DND-41 (cell line): Measurements from ENCODE around the gene IFRD1.

Experiments used
- ATAC-seq: fragments of 200-7000 bp; cut with Tn5 transposase; 3 replicates; pipeline ENCODE4 v1.9.1; 2021; ENCODE audit warnings: low read depth; ENCODE audit not compliant: insufficient read depth
- DNase-seq: peaks from one replicate; pipeline ENCODE4 v3.0.0-alpha.2; 2020
- H2AFZ ChIP-seq: 2 replicates; pipeline ENCODE4 v1.6.0; 2012; ENCODE audit warnings: low read depth, low read length
- H3K27ac ChIP-seq: 2 replicates; pipeline ENCODE4 v1.5.1; 2012; ENCODE audit warnings: low read length, inconsistent platforms
- H3K27me3 ChIP-seq: fragments of 200-600 bp; sonication (generic); 2 replicates; pipeline ENCODE4 v1.6.0; 2012; ENCODE audit warnings: low read length, mild to moderate bottlenecking, inconsistent platforms; ENCODE audit not compliant: insufficient read depth, poor library complexity
- H3K36me3 ChIP-seq: 2 replicates; pipeline ENCODE4 v1.5.1; 2012; ENCODE audit warnings: low read length, inconsistent platforms; ENCODE audit not compliant: insufficient read depth
- H3K4me1 ChIP-seq: 2 replicates; pipeline ENCODE4 v1.5.1; 2012; ENCODE audit warnings: mild to moderate bottlenecking, low read length; ENCODE audit not compliant: insufficient read depth
- H3K4me2 ChIP-seq: 2 replicates; pipeline ENCODE4 v1.6.0; 2012; ENCODE audit warnings: mild to moderate bottlenecking, moderate library complexity, low read length, inconsistent platforms; ENCODE audit not compliant: insufficient read depth
- H3K4me3 ChIP-seq, 2 experiments: fragments of 200-600 bp in 1 of 2; shearing (Covaris generic) in 1 of 2; 2 replicates each; pipeline ENCODE4 v1.5.1; 2012 to 2016; ENCODE audit warnings: inconsistent platforms in 2 of 2, low read length in 2 of 2, mild to moderate bottlenecking in 2 of 2, low read depth in 1 of 2, moderate library complexity in 1 of 2
- H3K79me2 ChIP-seq: 2 replicates; pipeline ENCODE4 v1.6.0; 2012; ENCODE audit warnings: low read length, inconsistent platforms; ENCODE audit not compliant: insufficient read depth
- H3K9ac ChIP-seq: 2 replicates; pipeline ENCODE4 v1.6.0; 2012; ENCODE audit warnings: low read depth, mild to moderate bottlenecking, inconsistent platforms, low read length, moderate library complexity
- H3K9me3 ChIP-seq: 2 replicates; pipeline ENCODE4 v1.5.1; 2012; ENCODE audit warnings: low read length, moderate library complexity, mild to moderate bottlenecking, inconsistent platforms; ENCODE audit not compliant: insufficient read depth, severe bottlenecking
- H4K20me1 ChIP-seq: 2 replicates; pipeline ENCODE4 v1.6.0; 2012; ENCODE audit warnings: low read length; ENCODE audit not compliant: insufficient read depth
- EZH2 ChIP-seq: IDR thresholded peaks from 3 replicates; pipeline ENCODE4 v1.6.1; 2012; ENCODE audit warnings: borderline replicate concordance, low read depth, mild to moderate bottlenecking, moderate library complexity, low read length, inconsistent platforms; ENCODE audit not compliant: severe bottlenecking
- TF ChIP-seq, protein P1 (sequence below): IDR thresholded peaks from 2 replicates; pipeline ENCODE4 v1.5.1; 2012; ENCODE audit warnings: borderline replicate concordance, low read length, moderate library complexity, mild to moderate bottlenecking; ENCODE audit not compliant: poor library complexity, severe bottlenecking; ENCODE audit errors: extremely low read depth

IFRD1 gene

DNA sequence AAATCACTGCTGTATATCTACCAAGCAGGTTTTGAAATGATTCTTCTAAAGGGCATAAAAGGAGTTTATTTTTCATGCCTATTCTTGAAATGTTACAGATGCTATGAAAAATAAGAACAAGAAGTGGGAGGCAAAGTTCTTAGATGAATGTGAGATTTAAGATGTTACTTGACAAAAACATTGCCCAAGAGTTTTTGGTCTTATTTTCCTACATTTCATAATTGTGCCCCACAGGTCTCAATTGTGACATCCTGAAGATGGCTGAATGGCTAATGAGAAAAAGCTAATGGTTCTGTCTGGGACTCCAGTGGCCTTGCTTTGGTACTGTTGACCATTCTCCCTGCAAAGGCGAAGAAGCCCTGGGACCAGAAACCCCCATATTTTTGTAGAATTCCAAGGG is 43.0 kb upstream of the IFRD1 start:
- no peaks in the 10 kb centered on the region for H3K4me1 ChIP-seq
- no peak overlapping the region for H3K4me3 ChIP-seq
- DNase-seq: no peak
- no peaks in the 10 kb centered on the region for H3K36me3 ChIP-seq
- no peaks in the 10 kb centered on the region for H3K79me2 ChIP-seq
- no peak overlapping the region for H3K9ac ChIP-seq
- H2AFZ ChIP-seq: no peak overlapping the region
- H3K9me3 ChIP-seq: no peaks in the 10 kb centered on the region
- H3K27me3 ChIP-seq: no peaks in the 10 kb centered on the region
- no peak overlapping the region for H3K27ac ChIP-seq
- TF ChIP-seq, protein P1, sequence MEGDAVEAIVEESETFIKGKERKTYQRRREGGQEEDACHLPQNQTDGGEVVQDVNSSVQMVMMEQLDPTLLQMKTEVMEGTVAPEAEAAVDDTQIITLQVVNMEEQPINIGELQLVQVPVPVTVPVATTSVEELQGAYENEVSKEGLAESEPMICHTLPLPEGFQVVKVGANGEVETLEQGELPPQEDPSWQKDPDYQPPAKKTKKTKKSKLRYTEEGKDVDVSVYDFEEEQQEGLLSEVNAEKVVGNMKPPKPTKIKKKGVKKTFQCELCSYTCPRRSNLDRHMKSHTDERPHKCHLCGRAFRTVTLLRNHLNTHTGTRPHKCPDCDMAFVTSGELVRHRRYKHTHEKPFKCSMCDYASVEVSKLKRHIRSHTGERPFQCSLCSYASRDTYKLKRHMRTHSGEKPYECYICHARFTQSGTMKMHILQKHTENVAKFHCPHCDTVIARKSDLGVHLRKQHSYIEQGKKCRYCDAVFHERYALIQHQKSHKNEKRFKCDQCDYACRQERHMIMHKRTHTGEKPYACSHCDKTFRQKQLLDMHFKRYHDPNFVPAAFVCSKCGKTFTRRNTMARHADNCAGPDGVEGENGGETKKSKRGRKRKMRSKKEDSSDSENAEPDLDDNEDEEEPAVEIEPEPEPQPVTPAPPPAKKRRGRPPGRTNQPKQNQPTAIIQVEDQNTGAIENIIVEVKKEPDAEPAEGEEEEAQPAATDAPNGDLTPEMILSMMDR: no peak
- TF ChIP-seq EZH2: no peak
- no peak for ATAC-seq
- no peak overlapping the region for H3K4me2 ChIP-seq
- no peaks in the 10 kb centered on the region for H4K20me1 ChIP-seq

DNA sequence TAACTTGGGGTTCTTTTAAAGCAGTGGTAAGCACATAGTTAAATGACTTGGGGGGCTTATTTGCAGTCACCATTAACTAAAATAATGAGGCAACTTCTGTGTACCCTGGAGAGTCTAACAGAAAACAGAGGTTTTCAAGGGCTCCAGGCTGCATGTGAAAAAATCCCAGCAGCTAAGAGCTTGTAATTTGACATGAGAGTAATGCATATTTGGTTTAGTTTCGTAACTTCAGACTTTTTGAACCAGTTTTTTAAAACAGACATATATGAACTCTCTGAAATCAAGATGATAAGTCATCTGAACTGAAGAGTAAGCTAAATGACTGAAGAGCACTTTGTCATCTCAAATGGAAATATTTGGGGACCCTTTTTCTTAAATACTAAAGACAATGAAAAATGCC is 40.2 kb upstream of the IFRD1 start:
- Histone ChIP-seq H3K4me1 (peaks cover 4% of the 10 kb centered on the region), H4K20me1 (no peaks in the 10 kb centered on the region), H3K27ac (no peak overlapping the region), H3K36me3 (no peaks in the 10 kb centered on the region), H2AFZ (no peak overlapping the region), H3K4me2 (no peak overlapping the region), H3K27me3 (no peaks in the 10 kb centered on the region), H3K9ac (no peak overlapping the region), H3K9me3 (no peaks in the 10 kb centered on the region), H3K4me3 (no peak overlapping the region), H3K79me2 (no peaks in the 10 kb centered on the region)
- DNase-seq (no peak), ATAC-seq (no peak)
- TF ChIP-seq EZH2: no peak

DNA sequence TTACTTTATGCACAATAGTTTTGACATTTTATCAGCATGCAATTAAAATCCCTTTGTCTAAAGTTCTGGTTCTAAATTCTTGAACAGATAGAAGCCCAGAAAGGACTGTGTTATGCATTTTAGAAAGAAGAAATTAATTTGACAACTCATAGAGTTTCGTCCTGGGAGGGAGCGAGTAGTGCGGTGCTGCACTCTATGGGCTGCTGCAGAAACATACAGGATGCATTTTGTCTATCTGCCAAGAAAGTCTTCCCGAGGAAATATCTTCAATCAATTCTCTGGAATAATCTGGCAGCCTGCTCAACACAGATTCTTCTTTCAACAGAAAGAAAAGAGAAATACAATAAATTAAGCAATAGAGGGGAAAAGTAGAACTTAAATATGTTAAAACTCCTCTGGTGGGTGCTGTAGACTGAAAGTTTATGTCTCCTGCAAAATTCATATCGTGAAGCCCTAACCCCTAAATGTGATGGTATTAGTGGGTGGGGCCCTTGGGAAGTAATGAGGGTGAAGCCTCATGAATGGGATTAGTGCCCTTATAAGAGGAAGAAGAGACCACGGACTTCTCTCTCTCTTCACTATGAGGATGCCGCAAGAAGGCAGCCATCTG is 39.0 kb upstream of the IFRD1 start:
- peaks cover 16% of the 10 kb centered on the region for H3K4me1 ChIP-seq
- H3K4me3 ChIP-seq: no peak overlapping the region
- H2AFZ ChIP-seq: no peak overlapping the region
- no peaks in the 10 kb centered on the region for H3K36me3 ChIP-seq
- no peak overlapping the region for H3K9ac ChIP-seq
- H3K9me3 ChIP-seq: no peaks in the 10 kb centered on the region
- no peak overlapping the region for H3K4me2 ChIP-seq
- no peak overlapping the region for H3K27ac ChIP-seq
- no peaks in the 10 kb centered on the region for H3K27me3 ChIP-seq
- H4K20me1 ChIP-seq: no peaks in the 10 kb centered on the region
- TF ChIP-seq EZH2: no peak
- TF ChIP-seq, protein P1: peak; percentile 55
- no peak for ATAC-seq
- no peaks in the 10 kb centered on the region for H3K79me2 ChIP-seq
- no peak for DNase-seq

DNA sequence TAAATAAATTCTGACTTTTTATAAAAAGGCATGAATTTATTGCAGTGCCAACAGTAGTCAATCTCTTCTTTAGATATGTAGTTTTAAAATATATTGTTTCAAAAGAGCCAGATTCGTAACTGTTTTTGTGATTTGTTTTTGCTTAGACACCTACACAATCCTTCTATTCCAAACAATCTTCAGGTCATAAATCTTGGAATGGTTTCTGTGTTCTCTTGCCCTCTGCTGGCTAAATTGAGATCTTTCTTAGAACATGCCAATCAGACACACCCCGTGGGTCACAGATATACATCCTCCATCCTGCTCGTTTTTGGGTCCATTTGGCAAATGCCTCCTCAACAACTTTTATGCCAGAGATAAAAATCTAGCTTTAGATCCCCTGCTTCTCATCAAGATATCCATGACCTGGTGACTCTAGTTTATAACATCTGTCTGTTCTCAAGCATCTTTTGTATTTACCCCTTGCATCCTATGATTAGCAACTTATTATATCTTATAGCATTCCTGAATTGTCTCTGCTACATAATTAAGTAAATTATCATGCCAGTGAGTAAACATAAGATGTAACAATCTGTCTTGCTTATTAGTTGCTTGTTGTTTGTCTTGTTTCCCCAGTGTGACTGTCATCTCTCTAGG is 35.3 kb upstream of the IFRD1 start:
- DNase-seq (peak; percentile 19), ATAC-seq (peak; percentile 69)
- Histone ChIP-seq H3K4me3 (no peak overlapping the region), H2AFZ (no peak overlapping the region), H3K4me2 (no peak overlapping the region), H3K79me2 (no peaks in the 10 kb centered on the region), H3K4me1 (peaks cover 24% of the 10 kb centered on the region), H3K9ac (no peak overlapping the region), H3K27me3 (no peaks in the 10 kb centered on the region), H3K27ac (no peak overlapping the region; the same call in 1 of the 2 replicates), H4K20me1 (no peaks in the 10 kb centered on the region), H3K36me3 (no peaks in the 10 kb centered on the region), H3K9me3 (no peaks in the 10 kb centered on the region)
- no peak for TF ChIP-seq EZH2
- TF ChIP-seq, protein P1: peak; percentile 71
